OCI-M2 (cell line): ENCODE measurements around the gene PLA2G4B.

ENCODE experiments used
- DNase-seq: peaks from one replicate; lab custom pipeline; 2025; ENCODE audit not compliant: unreplicated experiment; lab: John Stamatoyannopoulos, UW

PLA2G4B gene

DNA sequence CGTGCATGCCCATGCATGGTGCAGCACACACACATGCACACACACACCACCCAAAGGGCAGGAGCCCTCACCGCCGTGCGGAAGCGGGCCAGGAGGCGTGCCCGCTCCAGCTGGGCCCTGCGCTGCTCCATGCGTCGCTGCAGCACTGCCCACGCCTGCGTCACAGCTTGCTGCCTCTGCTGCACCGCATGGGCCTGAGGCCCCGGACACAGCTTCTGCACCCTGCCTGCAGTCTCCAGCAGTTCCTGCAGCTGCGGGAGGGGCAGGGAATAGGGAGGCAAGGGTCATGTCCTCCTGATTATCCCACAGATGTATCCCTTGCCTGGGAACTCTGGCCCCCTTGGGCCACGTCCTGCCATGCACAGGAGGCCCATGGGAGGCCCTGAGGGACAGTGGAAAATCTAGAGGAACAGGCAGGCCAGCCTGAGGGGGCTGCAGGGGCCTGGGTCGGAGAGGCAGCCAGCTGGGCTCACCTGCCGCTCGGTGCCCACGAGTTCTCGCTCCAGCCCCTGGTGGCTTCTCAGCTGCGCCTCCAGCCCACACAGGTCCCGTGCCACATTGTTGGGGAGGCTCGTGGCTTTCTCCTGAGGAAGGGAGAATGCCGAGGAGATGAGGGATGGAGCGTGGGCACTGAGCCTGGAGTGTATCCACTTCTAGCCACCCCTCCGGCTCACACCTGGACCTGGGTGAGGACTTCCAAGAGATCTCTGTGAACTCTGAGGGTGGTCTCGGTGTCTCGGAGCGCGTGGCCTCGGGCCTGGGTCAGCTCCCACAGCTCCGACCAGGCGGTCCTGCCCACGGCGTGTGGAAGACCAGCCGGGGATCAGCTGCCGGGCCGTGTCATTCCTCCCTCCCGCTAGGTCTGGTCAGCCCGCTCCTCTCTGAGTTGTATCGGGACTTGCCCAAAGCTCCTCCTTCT lies 31.4 kb downstream of the PLA2G4B start:
- no peak for DNase-seq

DNA sequence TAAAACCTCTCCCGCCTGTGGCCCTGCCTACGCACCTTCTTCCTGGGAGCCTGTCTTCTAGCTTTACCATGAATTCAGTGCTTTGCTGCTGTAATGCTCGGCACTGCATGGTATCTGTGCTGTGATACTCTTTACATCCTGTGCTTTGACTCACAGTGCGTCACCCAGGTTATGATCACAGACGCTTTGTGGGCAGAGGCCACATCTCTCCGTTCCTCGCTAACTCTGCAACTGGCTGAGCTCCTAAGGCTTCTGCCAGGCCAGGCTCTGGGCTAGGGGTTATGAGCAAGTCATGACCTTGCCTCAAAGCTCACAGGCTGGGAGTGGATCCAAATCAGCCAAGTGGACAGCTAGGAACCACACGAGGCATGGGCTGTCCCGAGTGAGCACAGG lies 32.0 kb downstream of the PLA2G4B start:
- DNase-seq = no peak

DNA sequence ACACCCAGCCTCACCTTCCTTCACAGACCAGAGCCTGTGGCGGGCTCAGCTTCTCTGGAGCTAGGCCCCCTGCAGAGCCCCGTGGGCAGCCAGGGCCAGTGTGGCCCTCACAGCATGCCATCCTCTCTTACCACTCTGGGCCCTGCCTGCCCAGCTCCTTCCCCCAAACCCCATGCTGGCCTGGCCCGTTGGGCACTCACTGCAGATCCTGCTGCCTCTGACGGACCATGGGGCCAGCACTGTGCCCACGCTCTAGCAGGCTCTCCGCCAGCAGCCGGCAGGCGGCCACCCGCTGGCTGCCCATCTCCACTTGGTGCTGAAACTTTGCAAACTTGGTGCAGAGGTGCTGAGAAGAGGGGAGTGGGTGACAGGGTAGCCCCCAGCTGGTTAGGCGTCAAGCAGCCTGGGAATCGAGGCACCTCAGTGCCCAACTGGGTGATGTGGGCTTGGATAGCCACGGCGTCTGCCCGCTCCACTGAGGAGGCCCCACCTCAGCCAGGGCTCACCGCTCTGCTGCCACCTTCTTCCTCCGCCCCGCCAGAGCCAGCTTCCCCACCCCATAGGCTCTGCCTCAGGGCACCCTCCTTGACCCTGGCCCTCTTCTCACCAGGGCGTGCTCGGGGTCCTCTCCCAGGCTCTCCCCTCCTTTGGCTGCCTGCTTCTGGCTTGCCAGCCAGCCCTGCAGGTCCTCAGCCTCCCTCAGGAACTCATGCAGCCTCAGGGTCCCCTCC lies 32.7 kb downstream of the PLA2G4B start:
- no peak for DNase-seq

DNA sequence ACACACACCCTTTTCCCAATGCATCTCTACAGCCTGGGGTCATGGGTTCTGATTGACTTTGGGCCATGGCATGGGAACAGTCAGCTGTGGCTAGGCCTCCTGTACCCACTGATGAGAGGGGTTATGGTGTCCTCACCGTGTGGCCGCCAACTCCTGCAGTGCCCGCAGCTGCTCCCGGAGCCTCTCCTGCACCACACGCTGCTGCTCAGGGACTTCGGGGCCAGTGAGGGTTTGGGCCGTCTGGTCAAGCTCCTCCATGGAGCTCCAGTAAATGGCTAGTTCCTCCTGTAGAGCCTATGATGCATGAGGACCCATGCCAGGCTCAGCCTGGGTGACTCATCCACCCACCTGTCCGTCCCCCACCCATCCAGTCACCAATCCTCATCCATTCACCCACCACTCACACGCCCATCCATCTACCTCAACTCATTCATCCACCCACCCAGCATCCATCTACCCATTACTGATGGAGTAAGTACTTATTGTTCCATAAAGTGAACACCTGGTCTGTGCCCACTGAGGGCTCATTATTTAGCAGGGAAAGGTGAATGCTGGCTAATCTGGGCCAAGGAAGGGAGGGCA lies 33.6 kb downstream of the PLA2G4B start:
- no peak for DNase-seq

DNA sequence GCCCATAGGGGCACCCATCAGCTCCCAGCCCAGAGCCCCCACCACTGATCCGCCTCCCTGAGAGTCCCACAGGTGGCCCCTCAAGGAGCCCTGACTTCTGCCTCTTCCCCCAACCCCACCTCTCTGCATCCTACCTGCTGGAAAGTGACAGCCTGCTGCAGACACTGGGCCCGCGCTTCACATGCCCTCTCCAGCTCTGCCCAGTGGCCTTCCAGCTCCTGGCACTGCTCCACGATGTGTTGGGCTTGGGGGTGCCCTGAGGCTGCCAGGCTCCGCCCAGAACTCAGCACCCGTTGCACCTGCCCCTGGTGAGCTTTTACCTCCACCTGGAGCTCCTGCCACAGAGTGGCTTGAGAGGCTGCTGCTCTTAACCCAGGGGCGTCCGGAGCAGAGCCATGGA lies 35.1 kb downstream of the PLA2G4B start:
- DNase-seq = no peak

DNA sequence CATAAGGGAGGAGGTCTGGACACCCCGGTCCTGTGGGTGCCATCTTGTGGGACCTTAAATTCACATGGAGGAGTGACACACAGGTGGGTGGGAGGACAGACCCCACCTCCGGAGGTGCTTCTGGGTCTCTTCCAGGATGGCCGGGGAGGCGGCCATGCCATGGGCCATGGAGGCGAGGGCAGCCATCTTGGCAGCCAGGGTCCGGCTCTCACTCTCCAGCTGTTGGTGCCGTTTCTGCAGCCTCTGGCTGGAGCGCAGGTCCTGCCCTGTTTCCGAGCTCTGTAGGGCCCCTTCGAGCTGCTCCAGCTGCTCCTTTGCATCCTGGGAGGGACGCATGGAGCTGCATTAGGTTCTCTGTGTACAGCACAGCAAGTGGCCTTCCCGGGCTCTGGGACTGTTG lies 36.1 kb downstream of the PLA2G4B start:
- DNase-seq = no peak

DNA sequence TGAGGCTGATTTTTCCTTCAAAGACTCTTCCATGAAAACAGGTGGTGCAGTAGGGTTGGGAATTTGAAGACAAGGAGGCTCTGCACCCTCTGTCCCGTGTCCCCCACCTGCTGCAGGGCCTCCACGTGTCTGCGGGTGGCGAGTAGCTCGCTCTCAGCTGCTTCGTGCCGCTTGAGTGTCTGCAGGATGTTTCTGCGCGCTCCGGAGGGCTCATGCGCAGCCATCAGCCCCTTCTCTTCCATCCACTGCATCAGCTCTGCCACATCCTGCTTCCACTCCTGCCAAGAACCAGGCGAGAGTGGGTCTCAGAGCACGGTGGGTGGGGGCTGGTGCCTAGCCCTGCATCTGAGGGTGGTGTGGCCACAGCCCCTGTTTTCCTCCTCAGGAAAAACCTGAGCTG lies 37.4 kb downstream of the PLA2G4B start:
- no peak for DNase-seq

DNA sequence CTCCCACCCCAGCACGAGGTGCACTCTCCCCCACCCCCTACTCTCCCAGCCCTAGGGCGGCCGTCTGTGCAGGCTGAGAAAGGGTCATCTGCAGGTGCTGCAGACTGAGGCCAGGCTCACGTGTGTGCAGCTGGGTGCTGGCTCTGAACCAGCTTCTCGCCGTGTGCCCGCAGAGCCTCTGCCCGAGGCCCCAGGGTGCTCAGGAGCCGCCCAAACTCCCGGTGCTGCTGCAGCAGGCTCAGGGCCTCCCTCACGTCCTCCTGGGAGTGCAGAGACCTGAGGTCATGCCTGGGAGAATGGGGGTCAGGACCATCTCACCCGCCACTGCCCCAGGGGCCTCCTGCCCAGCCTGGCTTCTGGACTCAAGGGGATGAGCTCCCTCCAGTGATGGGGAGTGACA lies 38.0 kb downstream of the PLA2G4B start:
- no peak for DNase-seq

DNA sequence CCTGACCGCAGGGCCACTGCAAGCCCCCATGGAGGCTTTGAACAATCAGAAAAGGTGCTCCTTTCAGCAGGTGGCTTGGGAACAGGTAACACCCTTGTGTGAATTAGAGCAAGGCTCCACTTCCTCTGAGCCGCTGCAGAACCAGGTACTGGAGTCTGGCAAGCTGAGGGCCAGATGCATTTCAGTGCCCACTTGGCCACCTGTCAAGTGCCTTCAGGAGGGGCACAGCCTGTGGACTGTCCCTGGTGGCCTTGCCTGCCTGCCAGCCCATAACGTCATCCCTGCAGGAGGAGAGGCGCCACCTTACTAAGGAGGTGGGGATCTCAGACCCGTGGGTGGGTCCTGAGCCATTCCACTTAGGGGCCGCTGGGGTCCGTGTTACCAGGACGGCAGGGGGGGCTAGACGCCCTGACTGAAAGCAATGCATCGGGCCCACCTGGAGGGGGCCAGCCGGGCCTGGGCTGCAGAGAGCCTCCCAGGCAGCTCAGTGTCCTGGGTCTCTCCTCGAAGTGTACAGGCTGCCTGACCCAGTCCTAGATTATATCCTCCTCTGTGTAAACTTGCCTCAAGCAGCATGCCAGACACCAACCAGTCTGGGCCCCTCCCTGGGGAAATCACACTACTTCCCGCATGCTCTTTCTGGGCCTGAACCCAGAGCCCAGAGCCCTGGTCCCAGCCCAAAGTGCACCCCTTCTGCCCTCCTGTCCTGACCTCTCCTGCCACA lies 39.1 kb downstream of the PLA2G4B start:
- no peak for DNase-seq

DNA sequence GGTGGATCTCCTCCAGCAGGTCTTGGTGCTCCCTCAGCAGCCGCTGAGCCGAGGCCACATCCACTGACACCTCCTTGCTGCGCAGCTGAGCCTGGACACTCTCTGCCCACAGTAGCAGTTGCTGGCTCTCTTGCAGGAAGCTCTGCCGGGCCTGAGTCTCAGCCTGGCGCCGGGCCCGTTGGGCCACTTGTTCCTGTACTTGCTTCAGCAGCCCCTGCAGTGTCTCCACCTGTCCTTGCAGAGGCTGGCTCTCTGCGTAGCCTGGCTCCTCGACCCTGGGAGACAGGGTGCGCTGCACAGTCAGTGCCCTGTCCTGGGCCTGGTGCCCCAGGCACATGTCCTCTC lies 39.7 kb downstream of the PLA2G4B start:
- no peak for DNase-seq

DNA sequence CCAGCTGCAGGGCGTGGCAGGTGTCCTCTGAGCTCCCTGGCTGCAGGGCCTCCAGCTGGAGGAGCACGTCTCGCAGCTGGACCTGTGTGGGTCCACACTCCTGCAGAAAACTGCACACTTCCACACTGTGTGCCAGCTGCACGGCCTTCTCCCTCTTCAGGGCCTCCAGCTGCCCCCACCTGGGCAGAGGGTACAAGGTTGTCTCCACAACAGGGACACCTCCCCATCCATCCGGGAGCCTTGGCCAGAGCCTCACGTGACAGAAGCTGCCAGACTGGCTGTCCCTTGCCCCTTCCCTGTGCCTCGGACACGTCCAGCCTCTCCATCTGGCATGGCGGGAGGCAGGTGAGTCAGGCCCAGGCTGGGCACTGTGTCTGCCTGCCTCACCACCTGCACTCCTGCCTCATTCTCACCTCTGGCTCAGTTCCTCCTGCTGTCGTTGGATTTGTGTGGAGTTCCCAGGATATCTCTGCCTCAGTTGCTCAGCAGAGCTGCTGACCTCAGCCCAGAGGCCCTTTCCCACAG lies 40.7 kb downstream of the PLA2G4B start:
- no peak for DNase-seq

DNA sequence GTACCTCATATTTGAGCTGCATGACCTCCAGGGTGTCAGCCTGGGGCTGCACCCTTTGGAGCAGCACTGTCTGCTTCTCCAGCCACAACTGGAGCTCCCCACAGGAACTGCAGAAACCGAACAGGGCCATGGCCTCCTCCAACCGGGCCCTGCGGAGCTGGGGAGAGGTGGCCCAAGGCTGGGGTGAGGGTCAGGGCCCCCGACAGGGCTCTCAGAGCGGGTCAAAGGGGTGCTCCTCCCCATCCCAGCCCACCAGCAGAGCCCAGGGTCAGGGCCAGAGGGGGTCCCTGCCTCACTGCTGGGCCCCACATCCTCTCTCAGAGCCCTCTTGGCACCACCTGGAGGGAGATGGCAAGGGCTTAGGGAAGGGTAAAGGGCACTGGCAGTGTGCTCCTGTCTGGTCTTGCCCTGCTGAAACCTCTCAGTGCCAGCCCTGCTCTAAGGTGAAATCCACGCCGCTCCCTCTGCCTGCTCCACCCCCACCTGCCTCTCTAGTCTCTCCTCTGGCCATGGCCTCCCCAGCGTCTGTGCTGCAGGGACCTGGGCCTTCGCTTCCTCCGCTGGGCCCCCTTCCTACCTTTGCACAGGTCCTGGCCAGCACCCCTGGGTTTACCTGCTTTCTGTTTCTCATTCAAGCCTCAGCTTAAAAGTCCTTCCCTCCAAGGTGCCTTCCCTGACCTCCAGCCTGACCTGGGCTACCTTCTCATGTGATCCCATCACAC lies 41.7 kb downstream of the PLA2G4B start:
- DNase-seq = no peak

DNA sequence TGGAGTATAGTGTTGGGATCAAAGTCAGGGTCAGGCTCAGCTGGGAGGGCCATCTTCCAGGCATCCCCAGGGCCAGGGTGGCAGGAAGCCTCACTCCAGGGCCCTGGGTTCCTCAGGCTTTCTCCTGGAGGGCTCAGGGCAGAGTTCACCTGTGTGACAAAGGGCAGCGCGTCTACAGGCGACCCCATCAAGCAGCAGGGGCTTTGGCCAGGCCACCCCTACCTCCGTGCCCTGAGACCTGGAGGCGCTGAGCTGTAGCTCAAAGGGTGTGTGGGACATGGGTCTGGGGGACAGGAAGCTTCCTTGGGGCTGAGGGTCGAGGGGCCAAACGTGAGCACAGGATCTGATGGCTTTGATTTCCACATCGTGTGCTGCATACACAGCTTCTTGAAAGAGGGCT lies 42.4 kb downstream of the PLA2G4B start:
- no peak for DNase-seq

DNA sequence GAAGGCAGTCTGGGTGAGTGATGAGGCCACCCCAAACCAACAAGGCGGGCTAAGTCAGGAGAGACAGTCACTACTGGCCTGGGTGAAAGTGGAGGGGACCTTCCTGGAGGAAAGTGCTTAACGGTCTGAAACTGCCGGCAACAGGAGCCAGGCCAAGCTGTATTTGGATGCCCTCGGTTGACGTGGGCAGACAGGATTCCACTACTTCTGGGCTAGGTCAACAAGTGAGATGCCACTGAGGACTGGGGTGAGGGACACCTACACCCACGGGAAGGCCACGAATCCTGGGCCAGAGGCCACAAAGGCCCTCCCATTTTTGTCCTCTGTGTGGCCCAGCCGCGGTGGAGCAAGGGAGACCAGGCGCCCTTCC lies 42.9 kb downstream of the PLA2G4B start:
- no peak for DNase-seq

DNA sequence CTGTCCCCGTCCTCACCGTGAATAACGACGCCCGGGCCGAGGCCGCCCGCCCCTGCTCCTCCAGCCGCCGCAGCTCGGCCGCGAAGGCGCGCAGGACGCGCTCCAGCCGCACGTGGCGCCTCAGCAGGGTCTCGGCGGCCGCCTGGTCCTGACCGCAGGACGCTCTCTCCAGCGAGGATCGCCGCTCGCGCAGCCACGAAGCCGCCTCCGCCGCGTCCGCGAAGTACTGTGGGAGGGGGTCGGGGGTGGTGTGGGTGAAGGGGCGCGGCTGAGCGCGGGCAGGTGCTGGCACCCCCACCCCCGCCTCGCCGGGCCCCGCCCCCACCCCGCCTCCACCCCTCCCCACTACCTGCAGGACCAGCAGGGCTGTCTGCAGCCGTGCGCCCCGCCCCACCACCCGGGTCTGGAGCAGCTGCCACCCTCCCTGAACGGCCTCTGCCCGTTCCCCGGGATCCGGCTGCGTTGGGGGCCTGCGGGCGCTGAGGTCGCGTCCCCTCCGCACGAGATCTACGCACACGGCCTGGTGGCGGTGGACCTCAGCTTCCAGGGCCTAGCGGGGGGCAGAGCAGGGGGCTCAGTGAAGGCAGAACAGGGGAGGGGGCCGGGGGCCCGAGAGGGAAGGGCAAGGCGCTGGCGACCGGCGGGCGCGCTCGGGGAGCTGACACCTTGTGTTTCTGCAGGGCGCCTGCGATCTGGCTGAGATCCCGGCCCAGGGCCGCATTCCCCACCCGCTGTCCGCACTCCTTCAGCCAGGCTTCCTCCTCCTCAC lies 43.5 kb downstream of the PLA2G4B start:
- no peak for DNase-seq

DNA sequence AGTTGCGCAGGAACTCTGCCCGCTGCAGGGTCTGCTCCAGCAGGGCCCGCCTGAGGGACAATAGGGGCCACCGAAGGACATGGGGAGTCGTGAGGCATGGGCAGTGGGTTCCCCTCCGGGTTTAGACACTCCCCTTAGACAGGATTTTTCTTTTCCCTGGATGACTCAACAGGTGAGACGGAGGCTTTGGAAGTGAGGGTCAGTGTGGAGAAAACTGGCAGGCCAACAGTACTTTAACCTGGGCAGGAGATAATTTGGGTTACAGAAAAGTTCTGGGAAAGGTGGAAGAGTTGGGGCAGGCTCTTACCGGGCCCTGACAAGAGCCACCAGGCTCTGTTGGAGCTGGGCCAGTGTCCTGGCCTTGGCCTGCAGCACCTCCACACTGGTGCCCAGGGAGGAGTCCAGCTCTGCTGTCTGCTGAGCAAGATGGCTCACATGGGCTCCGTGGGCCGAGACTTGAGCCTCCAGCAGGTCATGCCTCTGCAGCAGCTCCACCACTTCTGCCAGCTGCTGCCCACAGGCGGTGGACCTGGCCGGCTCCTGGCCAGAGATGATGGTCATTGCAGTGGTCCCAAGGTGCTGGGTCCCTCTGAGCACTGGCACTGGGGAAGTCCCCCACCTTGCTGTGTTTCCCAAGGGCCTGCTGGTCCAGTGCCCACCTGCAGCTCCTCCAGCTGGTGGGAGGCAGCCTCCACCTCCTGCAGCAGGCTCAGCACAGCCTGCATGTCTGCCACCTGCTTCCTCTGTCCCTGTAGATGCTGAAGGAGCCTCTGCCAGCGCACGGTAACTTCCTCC lies 44.2 kb downstream of the PLA2G4B start:
- no peak for DNase-seq

DNA sequence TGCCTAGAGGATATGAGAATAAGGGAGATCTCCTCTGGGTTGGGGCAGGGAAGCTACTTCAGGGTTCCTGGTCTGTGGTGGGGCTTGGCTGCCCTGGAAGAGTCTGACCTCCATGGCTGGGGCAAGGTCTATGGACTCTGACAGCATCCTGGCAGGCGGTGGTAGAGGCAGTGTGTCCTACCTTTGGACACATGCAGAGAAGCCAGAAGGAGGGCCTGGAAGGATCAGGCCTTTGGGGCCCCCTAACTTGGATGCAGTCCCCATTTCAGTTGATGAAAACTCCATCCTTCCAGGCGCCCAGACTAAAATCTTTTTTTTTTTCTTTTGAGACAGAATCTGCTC lies 44.8 kb downstream of the PLA2G4B start:
- DNase-seq = no peak

DNA sequence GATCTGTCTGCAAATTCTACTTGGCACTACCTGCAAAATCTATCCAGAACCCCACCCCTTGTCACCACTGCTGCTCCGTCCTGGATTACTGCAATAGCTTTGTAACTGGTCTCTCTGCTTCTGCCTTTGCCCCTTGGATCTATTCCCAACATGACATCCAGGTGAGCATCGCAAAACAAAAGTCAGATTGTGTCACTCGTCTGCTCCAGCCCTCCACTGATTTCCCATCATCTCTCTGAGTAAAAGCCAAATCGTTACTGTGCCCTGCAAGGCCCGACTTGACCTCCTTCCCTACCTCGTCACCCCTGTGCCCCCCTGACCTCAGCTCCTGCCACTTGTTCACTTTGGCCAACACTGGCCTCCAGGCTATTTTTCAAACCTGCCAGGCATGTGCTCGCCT lies 45.8 kb downstream of the PLA2G4B start:
- DNase-seq = no peak

DNA sequence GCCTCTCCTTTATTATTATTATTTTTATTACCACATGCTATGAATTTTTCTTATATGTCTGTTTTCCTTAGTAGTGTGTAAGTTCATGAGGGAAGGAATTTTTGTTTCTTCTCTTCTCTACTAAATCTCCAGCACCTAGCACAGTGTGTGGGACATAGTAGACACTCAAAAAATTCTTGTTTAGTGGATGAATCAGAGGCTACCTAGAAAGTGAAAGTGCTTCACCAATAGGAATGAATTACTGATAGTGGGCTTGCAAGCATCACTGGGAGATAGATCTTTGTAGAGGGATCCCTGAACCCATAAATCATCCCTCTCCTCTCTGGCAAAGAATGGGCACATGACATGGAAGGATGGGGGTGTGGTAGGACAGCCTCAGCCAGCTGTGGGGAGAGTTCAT lies 46.7 kb downstream of the PLA2G4B start:
- DNase-seq = no peak
